Activated T-cell treated with anti-CD3 and anti-CD28 coated beads, Interleukin-2, amount 50 U/mL, for 72 hours (primary cell): ENCODE measurements around the gene ULK1. TPM values are rescaled to one million over a fixed set of nuclear protein-coding genes. Genes with fewer than 3 reads are reported as not detected.

ENCODE experiments used
- ATAC-seq, 2 donors: fragments of 150-1000 bp; cut with Tn5 transposase; replicated peaks in 1 of 2; 2 replicates each; pipeline ENCODE4 v1.10.0; 2021; ENCODE audit warnings: moderate library complexity in 2 of 2, mild to moderate bottlenecking in 1 of 2
- DNase-seq, 2 donors: peaks; one replicate each; pipeline ENCODE4 v3.0.0; 2021 to 2022; ENCODE audit warnings: mixed read lengths in 1 of 2
- H3K27ac Mint-ChIP-seq: one replicate; pipeline ENCODE4 v1.8.0; 2022; ENCODE audit warnings: mild to moderate bottlenecking, moderate library complexity, mixed read lengths
- H3K27me3 Mint-ChIP-seq: one replicate; pipeline ENCODE4 v1.8.0; 2022; ENCODE audit warnings: low read depth, mixed read lengths
- H3K36me3 Mint-ChIP-seq, 2 donors: one replicate each; pipeline ENCODE4 v1.8.0; 2022; ENCODE audit warnings: mixed read lengths in 2 of 2, mild to moderate bottlenecking in 1 of 2; ENCODE audit not compliant: insufficient read depth in 2 of 2
- H3K4me1 Mint-ChIP-seq: one replicate; pipeline ENCODE4 v1.8.0; 2022; ENCODE audit warnings: low read depth, mixed read lengths
- H3K4me3 Mint-ChIP-seq, 2 donors: one replicate each; pipeline ENCODE4 v1.8.0; 2022; ENCODE audit warnings: mild to moderate bottlenecking in 2 of 2, mixed read lengths in 2 of 2, moderate library complexity in 2 of 2
- H3K9me3 Mint-ChIP-seq, 2 donors: one replicate each; pipeline ENCODE4 v1.8.0; 2022; ENCODE audit warnings: mixed read lengths in 2 of 2
- total RNA-seq, 2 donors: library from RNA; stranded (reverse); gene quantifications; one replicate each; pipeline ENCODE4 v1.2.3, GENCODE V29; 2022

The ULK1 gene
- total RNA-seq, 2 donors from 2014 or later = 29.8 to 31.2 TPM

- ATAC-seq = no peak
- no peak overlapping the region for H3K27ac Mint-ChIP-seq
- no peak for DNase-seq
- no peaks in the 10 kb centered on the region for H3K9me3 Mint-ChIP-seq
- H3K4me1 Mint-ChIP-seq = peaks cover 7% of the 10 kb centered on the region
- no peak overlapping the region for H3K4me3 Mint-ChIP-seq
- H3K36me3 Mint-ChIP-seq = no peaks in the 10 kb centered on the region
- H3K27me3 Mint-ChIP-seq = no peaks in the 10 kb centered on the region
Observed at GRCh38 chr12:131855521-131856142, 38.8 kb upstream of the ULK1 start.

GRCh38 chr12:131856366-131857097 is 37.9 kb upstream of the ULK1 start:
- Mint-ChIP-seq H3K4me1 (peaks cover 16% of the 10 kb centered on the region), H3K27me3 (no peaks in the 10 kb centered on the region), H3K9me3 (no peaks in the 10 kb centered on the region), H3K4me3 (no peak overlapping the region), H3K27ac (no peak overlapping the region), H3K36me3 (no peaks in the 10 kb centered on the region)
- ATAC-seq = no peak
- no peak for DNase-seq

GRCh38 chr12:131857908-131858850 is 36.2 kb upstream of the ULK1 start:
- Mint-ChIP-seq H3K27me3 (no peaks in the 10 kb centered on the region), H3K9me3 (no peaks in the 10 kb centered on the region), H3K36me3 (no peaks in the 10 kb centered on the region), H3K4me3 (no peak overlapping the region), H3K4me1 (peaks cover 17% of the 10 kb centered on the region), H3K27ac (no peak overlapping the region)
- DNase-seq (no peak), ATAC-seq (no peak)

- peak; percentile 15 to 33 for DNase-seq
- Mint-ChIP-seq H3K4me1 (peaks cover 17% of the 10 kb centered on the region), H3K9me3 (no peaks in the 10 kb centered on the region), H3K27me3 (no peaks in the 10 kb centered on the region), H3K27ac (peak overlapping the region; percentile 82), H3K36me3 (no peaks in the 10 kb centered on the region), H3K4me3 (peak overlapping the region; percentile 46 to 47)
- peak; percentile 57 to 77 for ATAC-seq
Observed at GRCh38 chr12:131860472-131861260, 33.8 kb upstream of the ULK1 start.

GRCh38 chr12:131861261-131862083 is 33.0 kb upstream of the ULK1 start:
- no peak for DNase-seq
- Mint-ChIP-seq H3K36me3 (no peaks in the 10 kb centered on the region), H3K27ac (peak overlapping the region; percentile 51), H3K27me3 (no peaks in the 10 kb centered on the region), H3K4me3 (peak overlapping the region; percentile 46 to 47), H3K9me3 (no peaks in the 10 kb centered on the region), H3K4me1 (peaks cover 17% of the 10 kb centered on the region)
- ATAC-seq = no peak

GRCh38 chr12:131862084-131862441 is 32.4 kb upstream of the ULK1 start:
- Mint-ChIP-seq H3K27me3 (no peaks in the 10 kb centered on the region), H3K36me3 (no peaks in the 10 kb centered on the region), H3K27ac (no peak overlapping the region), H3K9me3 (no peaks in the 10 kb centered on the region), H3K4me3 (no peak overlapping the region), H3K4me1 (peaks cover 17% of the 10 kb centered on the region)
- DNase-seq (no peak), ATAC-seq (no peak)

- Mint-ChIP-seq H3K4me3 (no peak overlapping the region), H3K9me3 (no peaks in the 10 kb centered on the region), H3K4me1 (peaks cover 17% of the 10 kb centered on the region), H3K27ac (no peak overlapping the region), H3K27me3 (no peaks in the 10 kb centered on the region), H3K36me3 (no peaks in the 10 kb centered on the region)
- ATAC-seq (no peak), DNase-seq (no peak)
Observed at GRCh38 chr12:131862600-131862993, 31.8 kb upstream of the ULK1 start.

GRCh38 chr12:131862994-131863710 is 31.3 kb upstream of the ULK1 start:
- ATAC-seq = no peak
- no peak overlapping the region for H3K27ac Mint-ChIP-seq
- H3K4me1 Mint-ChIP-seq = peaks cover 17% of the 10 kb centered on the region
- DNase-seq = no peak
- H3K36me3 Mint-ChIP-seq = no peaks in the 10 kb centered on the region
- H3K4me3 Mint-ChIP-seq = no peak overlapping the region
- no peaks in the 10 kb centered on the region for H3K9me3 Mint-ChIP-seq
- no peaks in the 10 kb centered on the region for H3K27me3 Mint-ChIP-seq

- H3K9me3 Mint-ChIP-seq = no peaks in the 10 kb centered on the region
- no peaks in the 10 kb centered on the region for H3K36me3 Mint-ChIP-seq
- DNase-seq (no peak), ATAC-seq (no peak)
- peaks cover 17% of the 10 kb centered on the region for H3K4me1 Mint-ChIP-seq
- no peak overlapping the region for H3K27ac Mint-ChIP-seq
- H3K4me3 Mint-ChIP-seq = no peak overlapping the region
- H3K27me3 Mint-ChIP-seq = no peaks in the 10 kb centered on the region
Observed at GRCh38 chr12:131863711-131864396, 30.6 kb upstream of the ULK1 start.

GRCh38 chr12:131864469-131864868 is 30.0 kb upstream of the ULK1 start:
- ATAC-seq (no peak), DNase-seq (no peak)
- no peaks in the 10 kb centered on the region for H3K27me3 Mint-ChIP-seq
- H3K9me3 Mint-ChIP-seq = no peaks in the 10 kb centered on the region
- H3K4me1 Mint-ChIP-seq = peaks cover 17% of the 10 kb centered on the region
- no peak overlapping the region for H3K4me3 Mint-ChIP-seq
- H3K27ac Mint-ChIP-seq = no peak overlapping the region
- H3K36me3 Mint-ChIP-seq = no peaks in the 10 kb centered on the region

GRCh38 chr12:131865180-131865875 is 29.1 kb upstream of the ULK1 start:
- Mint-ChIP-seq H3K27me3 (no peaks in the 10 kb centered on the region), H3K9me3 (no peaks in the 10 kb centered on the region), H3K27ac (no peak overlapping the region), H3K4me1 (peaks cover 12% of the 10 kb centered on the region), H3K36me3 (no peaks in the 10 kb centered on the region), H3K4me3 (no peak overlapping the region)
- no peak for DNase-seq
- ATAC-seq = no peak
